ENCODE measurements around the gene ATAD3A. TPM values are rescaled to one million over a fixed set of nuclear protein-coding genes. Genes with fewer than 3 reads are reported as not detected.
A peak's percentile ranks its signal among the peaks of the same experiment; 100 is the strongest.
"Not testable (repeated sequence)": the region's sequence is repeated elsewhere in the genome, so short reads cannot be mapped to it uniquely, and the experiment has no call there.

Gene ATAD3A
- total RNA-seq, 2 donors from 2014 or later = 24.9 to 34.2 TPM

GRCh38 chr1:1533176-1533893, 21.4 kb downstream of the ATAD3A start:
- H3K27ac Mint-ChIP-seq; H3K9me3 Mint-ChIP-seq; H3K4me3 Mint-ChIP-seq; ATAC-seq (replicated peaks in 1 of 2); DNase-seq; H3K27me3 Mint-ChIP-seq (ENCODE audit: low read depth); H3K4me1 Mint-ChIP-seq (ENCODE audit: low read depth): not testable (repeated sequence)
- H3K36me3 Mint-ChIP-seq (ENCODE audit: insufficient read depth in 2 of 2) = peaks cover 4 to 20% of the 10 kb centered on the region in 2 donors

- not testable (repeated sequence) for ATAC-seq (replicated peaks in 1 of 2)
These were observed 21.9 kb downstream of the ATAD3A start for GRCh38 chr1:1533894-1534291.

GRCh38 chr1:1534401-1535154, 22.6 kb downstream of the ATAD3A start:
- Mint-ChIP-seq H3K4me3 (no peak overlapping the region), H3K9me3 (peaks cover 0 to 4% of the 10 kb centered on the region in 2 donors), H3K27me3 (ENCODE audit: low read depth) (no peaks in the 10 kb centered on the region), H3K27ac (no peak overlapping the region), H3K36me3 (ENCODE audit: insufficient read depth in 2 of 2) (peaks cover 4 to 17% of the 10 kb centered on the region in 2 donors), H3K4me1 (ENCODE audit: low read depth) (no peaks in the 10 kb centered on the region)
- ATAC-seq (replicated peaks in 1 of 2) (no peak), DNase-seq (no peak)

More at GRCh38 chr1:1533894-1534291, 21.9 kb downstream of the ATAD3A start:
- not testable (repeated sequence) for H3K4me3 Mint-ChIP-seq; H3K9me3 Mint-ChIP-seq; H3K27me3 Mint-ChIP-seq (ENCODE audit: low read depth); H3K4me1 Mint-ChIP-seq (ENCODE audit: low read depth); H3K27ac Mint-ChIP-seq; DNase-seq
- peaks cover 4 to 20% of the 10 kb centered on the region in 2 donors for H3K36me3 Mint-ChIP-seq (ENCODE audit: insufficient read depth in 2 of 2)

- ATAC-seq (replicated peaks in 1 of 2) (no peak), DNase-seq (no peak)
- Mint-ChIP-seq H3K9me3 (peaks cover 0 to 4% of the 10 kb centered on the region in 2 donors), H3K27me3 (ENCODE audit: low read depth) (no peaks in the 10 kb centered on the region), H3K4me3 (no peak overlapping the region), H3K27ac (no peak overlapping the region), H3K4me1 (ENCODE audit: low read depth) (no peaks in the 10 kb centered on the region), H3K36me3 (ENCODE audit: insufficient read depth in 2 of 2) (peaks cover 4 to 13% of the 10 kb centered on the region in 2 donors)
These were observed 23.4 kb downstream of the ATAD3A start for GRCh38 chr1:1535201-1536018.

DNA sequence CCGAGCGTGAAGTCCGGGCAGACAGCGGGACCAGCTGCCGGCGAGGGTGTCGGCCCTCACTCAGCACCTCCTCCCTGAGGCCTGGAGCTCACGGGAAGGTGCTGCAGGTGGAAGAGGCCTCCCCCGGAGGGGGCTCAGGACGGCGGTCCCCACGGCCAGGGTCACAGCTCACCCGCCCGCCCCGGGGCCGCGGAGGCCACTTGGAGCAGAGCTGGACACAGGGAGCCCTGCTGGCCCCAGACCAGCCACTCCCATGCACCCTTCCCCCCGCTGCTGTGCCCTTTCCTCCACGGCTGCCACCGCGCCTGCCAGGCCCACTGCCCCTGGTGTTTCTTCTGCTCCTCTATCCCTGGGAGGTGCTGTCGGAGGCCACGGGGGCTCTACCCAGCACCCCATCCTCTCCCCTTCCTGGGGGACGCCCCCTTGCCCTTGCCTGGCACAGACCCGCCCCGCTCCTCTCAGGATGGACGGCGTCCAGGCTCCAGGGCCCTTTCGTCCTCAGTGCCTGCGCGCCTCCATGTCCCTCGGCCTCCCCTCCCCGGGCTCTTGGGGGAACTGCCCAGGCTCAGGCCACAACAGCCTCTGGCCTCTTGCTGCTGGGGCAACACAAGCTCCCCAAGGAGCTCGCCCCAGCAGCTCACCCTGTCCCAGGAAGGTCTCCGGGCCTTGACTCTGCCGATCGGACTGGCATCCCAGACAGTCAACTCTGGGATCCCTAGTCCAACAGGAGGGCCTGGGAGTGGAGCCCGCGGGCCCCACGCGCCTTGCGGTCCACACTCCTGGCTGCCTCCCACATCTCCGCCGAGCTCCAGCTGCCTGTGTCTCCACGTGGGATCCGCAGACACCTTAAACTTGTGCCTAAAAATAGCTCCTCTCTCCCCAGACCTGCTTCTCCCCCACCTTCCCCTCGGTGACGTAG, 24.3 kb downstream of the ATAD3A start:
- no peak for DNase-seq
- H3K27me3 Mint-ChIP-seq (ENCODE audit: low read depth) = no peaks in the 10 kb centered on the region
- H3K4me3 Mint-ChIP-seq = no peak overlapping the region
- H3K36me3 Mint-ChIP-seq (ENCODE audit: insufficient read depth in 2 of 2) = peaks cover 4 to 7% of the 10 kb centered on the region in 2 donors
- H3K27ac Mint-ChIP-seq = no peak overlapping the region
- ATAC-seq (replicated peaks in 1 of 2) = no peak
- no peaks in the 10 kb centered on the region for H3K4me1 Mint-ChIP-seq (ENCODE audit: low read depth)
- H3K9me3 Mint-ChIP-seq = peaks cover 0 to 4% of the 10 kb centered on the region in 2 donors

DNA sequence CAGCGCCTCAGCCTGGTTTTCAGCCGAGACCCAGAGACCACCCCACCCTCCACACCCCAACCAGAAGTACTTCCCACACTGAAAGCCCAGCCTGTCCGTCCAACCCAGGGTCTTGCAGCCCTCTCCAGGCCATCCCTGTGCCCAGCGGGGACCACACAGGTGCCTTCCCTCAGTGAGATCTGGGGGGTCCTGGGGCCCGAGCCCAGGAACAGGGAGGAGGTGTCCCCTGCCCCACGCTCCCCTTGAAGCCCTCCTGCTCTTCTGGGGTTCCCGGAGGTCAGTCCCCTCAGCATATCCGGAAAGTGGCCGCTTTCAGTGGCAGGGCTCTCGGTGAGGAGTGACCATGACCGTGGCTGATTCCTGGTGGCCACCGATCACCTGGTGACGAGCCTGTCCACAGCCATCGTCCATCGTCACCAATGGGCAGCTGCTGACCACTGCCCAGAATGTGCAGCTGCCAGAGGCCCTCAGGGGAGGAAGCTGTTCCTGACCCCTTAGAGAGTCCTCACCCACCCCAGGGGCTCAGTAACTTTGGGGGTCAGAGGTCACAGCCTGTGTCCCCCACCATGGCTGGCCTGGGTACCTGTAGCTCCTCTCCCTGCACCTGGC, 25.1 kb downstream of the ATAD3A start:
- no peaks in the 10 kb centered on the region for H3K4me1 Mint-ChIP-seq (ENCODE audit: low read depth)
- ATAC-seq (replicated peaks in 1 of 2) (no peak), DNase-seq (no peak)
- H3K36me3 Mint-ChIP-seq (ENCODE audit: insufficient read depth in 2 of 2) = peaks cover 1 to 4% of the 10 kb centered on the region in 2 donors
- no peaks in the 10 kb centered on the region for H3K27me3 Mint-ChIP-seq (ENCODE audit: low read depth)
- H3K27ac Mint-ChIP-seq = no peak overlapping the region
- no peak overlapping the region for H3K4me3 Mint-ChIP-seq
- H3K9me3 Mint-ChIP-seq = peaks cover 0 to 1% of the 10 kb centered on the region in 2 donors

GRCh38 chr1:1537626-1538250, 25.8 kb downstream of the ATAD3A start:
- Mint-ChIP-seq H3K27ac (no peak overlapping the region), H3K36me3 (ENCODE audit: insufficient read depth in 2 of 2) (no peaks in the 10 kb centered on the region), H3K9me3 (no peaks in the 10 kb centered on the region), H3K27me3 (ENCODE audit: low read depth) (no peaks in the 10 kb centered on the region), H3K4me1 (ENCODE audit: low read depth) (no peaks in the 10 kb centered on the region), H3K4me3 (no peak overlapping the region)
- no peak for DNase-seq
- ATAC-seq (replicated peaks in 1 of 2) = no peak

GRCh38 chr1:1538334-1538733, 26.4 kb downstream of the ATAD3A start:
- ATAC-seq (replicated peaks in 1 of 2) = peak in 1 of 2 donors; percentile 5
- H3K36me3 Mint-ChIP-seq (ENCODE audit: insufficient read depth in 2 of 2) = no peaks in the 10 kb centered on the region
- no peak overlapping the region for H3K27ac Mint-ChIP-seq
- H3K4me3 Mint-ChIP-seq = no peak overlapping the region
- no peaks in the 10 kb centered on the region for H3K4me1 Mint-ChIP-seq (ENCODE audit: low read depth)
- DNase-seq = no peak
- H3K27me3 Mint-ChIP-seq (ENCODE audit: low read depth) = no peaks in the 10 kb centered on the region
- no peaks in the 10 kb centered on the region for H3K9me3 Mint-ChIP-seq

GRCh38 chr1:1538989-1539309, 27.0 kb downstream of the ATAD3A start:
- ATAC-seq (replicated peaks in 1 of 2) (no peak), DNase-seq (no peak)
- Mint-ChIP-seq H3K4me3 (peak overlapping the region in 1 of 2 donors; percentile 76), H3K36me3 (ENCODE audit: insufficient read depth in 2 of 2) (peaks cover 0 to 2% of the 10 kb centered on the region in 2 donors), H3K27ac (no peak overlapping the region), H3K4me1 (ENCODE audit: low read depth) (no peaks in the 10 kb centered on the region), H3K9me3 (no peaks in the 10 kb centered on the region), H3K27me3 (ENCODE audit: low read depth) (no peaks in the 10 kb centered on the region)

- peak overlapping the region; percentile 43 to 76 for H3K4me3 Mint-ChIP-seq
- H3K27me3 Mint-ChIP-seq (ENCODE audit: low read depth) = no peaks in the 10 kb centered on the region
- peaks cover 0 to 2% of the 10 kb centered on the region in 2 donors for H3K36me3 Mint-ChIP-seq (ENCODE audit: insufficient read depth in 2 of 2)
- H3K27ac Mint-ChIP-seq = no peak overlapping the region
- H3K4me1 Mint-ChIP-seq (ENCODE audit: low read depth) = no peaks in the 10 kb centered on the region
- ATAC-seq (replicated peaks in 1 of 2) = no peak
- DNase-seq = no peak
- H3K9me3 Mint-ChIP-seq = no peaks in the 10 kb centered on the region
These were observed 27.5 kb downstream of the ATAD3A start for GRCh38 chr1:1539310-1540089.

- Mint-ChIP-seq H3K4me1 (ENCODE audit: low read depth) (no peaks in the 10 kb centered on the region), H3K27ac (no peak within 1 kb of the TSS), H3K36me3 (ENCODE audit: insufficient read depth in 2 of 2) (peaks cover 0 to 2% of the 10 kb centered on the region in 2 donors), H3K4me3 (peak within 1 kb of the TSS; percentile 43 to 76), H3K27me3 (ENCODE audit: low read depth) (no peaks in the 10 kb centered on the region), H3K9me3 (no peaks in the 10 kb centered on the region)
- DNase-seq (peak; percentile 54 to 61), ATAC-seq (replicated peaks in 1 of 2) (peak; percentile 56 to 62)
These were observed 28.3 kb downstream of the ATAD3A start, which contains the start of gene TMEM240 for GRCh38 chr1:1540090-1540817. Gene TMEM240 (minus strand): TSS chr1:1540624. CDS start chr1:1540346, 278 bp downstream.
